Glutamatergic neuron (in vitro differentiated cells): ENCODE results near the gene ETV6. TPM values are rescaled to one million over a fixed set of nuclear protein-coding genes. Genes with fewer than 3 reads are reported as not detected.

Experiments
- DNase-seq: peaks from one replicate; pipeline ENCODE4 v3.0.0; 2022
- H3K27ac Mint-ChIP-seq: one replicate; pipeline ENCODE4 v1.8.0; 2020; ENCODE audit warnings: mild to moderate bottlenecking, mixed read lengths, inconsistent platforms; ENCODE audit not compliant: unreplicated experiment
- H3K27me3 Mint-ChIP-seq: one replicate; pipeline ENCODE4 v1.8.0; 2020; ENCODE audit warnings: mild to moderate bottlenecking, moderate library complexity, mixed read lengths, inconsistent platforms; ENCODE audit not compliant: unreplicated experiment
- H3K36me3 Mint-ChIP-seq: one replicate; pipeline ENCODE4 v1.8.0; 2020; ENCODE audit warnings: mild to moderate bottlenecking, mixed read lengths, inconsistent platforms; ENCODE audit not compliant: unreplicated experiment
- H3K4me1 Mint-ChIP-seq: one replicate; pipeline ENCODE4 v1.8.0; 2020; ENCODE audit warnings: mild to moderate bottlenecking, low read depth, mixed read lengths, inconsistent platforms; ENCODE audit not compliant: unreplicated experiment
- H3K4me3 Mint-ChIP-seq: one replicate; pipeline ENCODE4 v1.8.0; 2020; ENCODE audit warnings: mild to moderate bottlenecking, mixed read lengths, inconsistent platforms; ENCODE audit not compliant: unreplicated experiment
- H3K9me3 Mint-ChIP-seq: one replicate; pipeline ENCODE4 v1.8.0; 2020; ENCODE audit warnings: mild to moderate bottlenecking, moderate library complexity, mixed read lengths, inconsistent platforms; ENCODE audit not compliant: unreplicated experiment
- total RNA-seq: library from RNA; stranded (reverse); fragmentation: NEBNext Ultra II Directional; extraction: Animal tissue kit (Norgen Biotek cat#: 25700); gene quantifications from one replicate; pipeline ENCODE4 v1.2.1, GENCODE V29; 2021; ENCODE audit not compliant: unreplicated experiment
- TF ChIP-seq, protein P1 (sequence below): fragments of 200-600 bp; sonication (generic); IDR thresholded peaks from one replicate; pipeline ENCODE4 v1.5.0; 2021; ENCODE audit not compliant: partially characterized antibody, unreplicated experiment

ETV6 gene
- total RNA-seq, 1 donor from 2014 or later, result 10.1 TPM

DNA sequence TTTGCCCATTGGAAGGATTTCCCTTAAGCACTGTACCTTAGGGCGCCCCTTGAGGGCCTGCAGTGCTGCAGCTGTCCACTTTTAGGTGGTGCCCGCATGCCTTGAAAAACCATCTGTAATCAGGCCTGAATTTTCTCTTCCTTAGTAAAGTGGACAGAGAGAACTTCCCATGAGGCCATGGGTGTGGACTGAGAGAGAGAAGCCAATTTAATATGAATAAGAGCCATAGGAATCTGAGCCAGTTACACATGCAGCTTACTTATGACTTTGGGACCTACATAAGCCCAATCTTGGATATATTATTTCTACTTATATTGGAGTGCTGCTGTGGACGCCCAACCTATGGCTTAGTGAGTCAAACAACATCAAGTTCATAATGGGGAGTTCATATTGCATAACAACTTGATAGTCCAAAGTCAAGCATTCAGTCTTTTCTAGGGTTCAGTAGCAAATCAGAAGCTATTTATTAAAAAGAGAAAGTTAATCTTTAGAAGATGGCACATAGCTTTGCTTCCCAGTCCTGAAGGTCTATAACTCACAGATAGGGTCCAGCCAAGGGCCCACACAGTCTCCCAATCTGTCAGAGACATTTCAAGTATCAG lies 11.1 kb upstream of the ETV6 start:
- H3K27ac Mint-ChIP-seq, result no peak overlapping the region
- H3K36me3 Mint-ChIP-seq, result no peaks in the 10 kb centered on the region
- H3K9me3 Mint-ChIP-seq, result no peaks in the 10 kb centered on the region
- H3K4me3 Mint-ChIP-seq, result no peak overlapping the region
- TF ChIP-seq, protein P1, sequence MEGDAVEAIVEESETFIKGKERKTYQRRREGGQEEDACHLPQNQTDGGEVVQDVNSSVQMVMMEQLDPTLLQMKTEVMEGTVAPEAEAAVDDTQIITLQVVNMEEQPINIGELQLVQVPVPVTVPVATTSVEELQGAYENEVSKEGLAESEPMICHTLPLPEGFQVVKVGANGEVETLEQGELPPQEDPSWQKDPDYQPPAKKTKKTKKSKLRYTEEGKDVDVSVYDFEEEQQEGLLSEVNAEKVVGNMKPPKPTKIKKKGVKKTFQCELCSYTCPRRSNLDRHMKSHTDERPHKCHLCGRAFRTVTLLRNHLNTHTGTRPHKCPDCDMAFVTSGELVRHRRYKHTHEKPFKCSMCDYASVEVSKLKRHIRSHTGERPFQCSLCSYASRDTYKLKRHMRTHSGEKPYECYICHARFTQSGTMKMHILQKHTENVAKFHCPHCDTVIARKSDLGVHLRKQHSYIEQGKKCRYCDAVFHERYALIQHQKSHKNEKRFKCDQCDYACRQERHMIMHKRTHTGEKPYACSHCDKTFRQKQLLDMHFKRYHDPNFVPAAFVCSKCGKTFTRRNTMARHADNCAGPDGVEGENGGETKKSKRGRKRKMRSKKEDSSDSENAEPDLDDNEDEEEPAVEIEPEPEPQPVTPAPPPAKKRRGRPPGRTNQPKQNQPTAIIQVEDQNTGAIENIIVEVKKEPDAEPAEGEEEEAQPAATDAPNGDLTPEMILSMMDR, result no peak
- peaks cover 1% of the 10 kb centered on the region for H3K27me3 Mint-ChIP-seq
- DNase-seq, result no peak
- peaks cover 3% of the 10 kb centered on the region for H3K4me1 Mint-ChIP-seq

DNA sequence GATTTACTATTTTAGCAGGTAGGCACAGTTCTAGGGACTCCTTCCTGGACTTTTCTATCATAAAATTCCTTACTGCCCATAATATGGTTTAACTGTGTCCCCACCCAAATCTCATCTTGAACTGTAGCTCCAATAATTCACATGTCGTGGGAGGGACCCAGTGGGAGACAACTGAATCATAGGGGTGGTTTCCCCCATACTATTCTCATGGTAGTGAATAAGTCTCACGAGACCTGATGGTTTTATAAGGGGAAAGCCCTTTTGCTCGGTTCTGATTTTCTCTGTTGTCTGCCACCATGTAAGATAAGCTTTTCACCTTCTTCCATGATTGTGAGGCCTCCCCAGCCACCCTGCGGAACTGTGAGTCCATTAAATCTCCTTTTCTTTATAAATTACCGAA lies 10.0 kb upstream of the ETV6 start:
- Mint-ChIP-seq H3K9me3 (no peaks in the 10 kb centered on the region), H3K27me3 (peaks cover 1% of the 10 kb centered on the region), H3K36me3 (no peaks in the 10 kb centered on the region), H3K4me3 (no peak overlapping the region), H3K27ac (no peak overlapping the region), H3K4me1 (peaks cover 3% of the 10 kb centered on the region)
- TF ChIP-seq, protein P1, result no peak
- DNase-seq, result no peak

DNA sequence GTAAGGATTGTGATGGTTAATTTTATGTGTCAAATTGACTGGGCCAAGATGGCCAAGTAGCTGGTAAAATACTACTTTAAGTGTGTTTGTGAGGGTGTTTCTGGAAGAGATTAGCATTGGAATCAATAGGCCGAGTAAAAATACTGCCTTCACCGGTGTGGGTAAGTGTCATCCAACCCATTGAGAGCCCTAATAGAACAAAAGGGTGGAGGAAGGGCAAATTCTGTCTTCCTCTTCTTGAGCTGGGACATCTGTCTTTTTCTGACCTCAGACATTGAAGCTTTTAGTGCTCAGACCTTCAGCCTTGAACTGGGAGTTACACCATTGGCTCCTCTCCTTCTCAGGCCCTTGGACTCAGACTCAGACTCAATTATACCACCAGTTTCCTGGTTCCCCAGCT lies 8.0 kb upstream of the ETV6 start:
- peaks cover 4% of the 10 kb centered on the region for H3K27me3 Mint-ChIP-seq
- no peak overlapping the region for H3K27ac Mint-ChIP-seq
- DNase-seq, result no peak
- TF ChIP-seq, protein P1, result no peak
- no peaks in the 10 kb centered on the region for H3K9me3 Mint-ChIP-seq
- peaks cover 3% of the 10 kb centered on the region for H3K4me1 Mint-ChIP-seq
- no peaks in the 10 kb centered on the region for H3K36me3 Mint-ChIP-seq
- H3K4me3 Mint-ChIP-seq, result peak overlapping the region; percentile 4

DNA sequence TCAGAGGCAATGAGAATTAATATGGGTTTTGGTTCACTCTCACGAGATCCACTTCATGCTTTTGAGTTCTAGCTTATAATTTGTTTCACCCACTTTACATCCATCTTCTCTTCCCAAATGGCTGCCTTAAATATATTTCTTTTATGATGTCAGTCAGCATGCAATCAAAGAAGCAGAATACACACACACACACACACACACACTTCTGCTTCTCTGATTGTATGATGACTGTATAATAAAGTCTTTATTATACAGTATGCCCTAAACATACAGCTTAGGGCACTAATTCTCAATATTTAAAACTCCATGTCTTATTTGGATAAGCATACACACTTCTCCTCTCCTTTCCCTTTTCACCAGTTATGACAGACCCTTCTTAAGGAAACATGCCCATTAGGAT lies 6.7 kb upstream of the ETV6 start:
- Mint-ChIP-seq H3K9me3 (no peaks in the 10 kb centered on the region), H3K27me3 (peaks cover 4% of the 10 kb centered on the region), H3K4me1 (peaks cover 3% of the 10 kb centered on the region), H3K27ac (no peak overlapping the region), H3K4me3 (no peak overlapping the region), H3K36me3 (no peaks in the 10 kb centered on the region)
- DNase-seq, result no peak
- TF ChIP-seq, protein P1, result no peak

DNA sequence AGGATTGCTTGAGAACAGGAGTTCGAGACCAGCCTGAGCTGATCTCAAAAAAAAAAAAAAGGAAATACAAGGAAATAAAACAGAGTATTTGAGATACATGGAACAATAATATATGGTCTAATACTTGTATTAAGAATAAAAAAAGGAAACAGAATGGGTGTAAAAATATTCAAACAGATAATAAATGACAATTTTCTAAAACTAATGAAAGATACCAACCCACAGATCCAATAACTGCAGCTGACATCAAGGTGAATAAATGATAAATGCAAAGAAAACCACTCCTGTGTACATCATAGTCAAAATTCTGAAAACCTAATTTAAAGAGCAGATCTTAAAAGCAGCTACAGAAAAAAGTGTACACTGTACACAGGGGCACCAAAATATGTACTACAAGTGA lies 4.1 kb upstream of the ETV6 start:
- Mint-ChIP-seq H3K4me3 (no peak overlapping the region), H3K27ac (no peak overlapping the region), H3K4me1 (peaks cover 4% of the 10 kb centered on the region), H3K9me3 (peaks cover 10% of the 10 kb centered on the region), H3K27me3 (peaks cover 11% of the 10 kb centered on the region), H3K36me3 (no peaks in the 10 kb centered on the region)
- TF ChIP-seq, protein P1, result no peak
- DNase-seq, result no peak
